ENCODE results near the gene TBPL1.
A peak's percentile ranks its signal among the peaks of the same experiment; 100 is the strongest.
"Not testable (repeated sequence)": the region's sequence is repeated elsewhere in the genome, so short reads cannot be mapped to it uniquely, and the experiment has no call there.

TBPL1 gene

DNA sequence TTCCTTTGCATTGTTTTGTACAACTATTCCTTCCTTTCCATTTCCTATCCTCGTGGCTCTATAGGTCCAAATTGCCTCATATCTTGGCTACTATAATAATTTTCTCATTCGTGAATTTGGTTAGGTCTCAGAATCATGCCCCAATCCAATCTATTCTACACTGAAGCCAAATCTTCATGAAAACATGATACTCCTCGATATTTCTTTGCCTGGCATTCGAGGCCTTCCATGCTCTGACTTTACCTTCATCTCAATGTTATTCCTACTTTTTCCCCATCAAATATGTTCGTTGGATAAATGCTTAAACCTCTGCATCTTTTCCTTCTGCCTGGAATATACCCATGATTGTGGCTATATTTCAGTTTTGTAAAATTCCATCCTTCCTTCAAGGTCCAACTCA, 33.7 kb upstream of the TBPL1 start:
- CTCF ChIA-PET: interaction anchor here (1.4 to 5.1 kb wide), 2 partner anchors 12 to 178 kb away, joined by 3 to 49 read pairs; no protein-coding TSS in a partner anchor
- TF ChIP-seq CTCF (IDR thresholded peaks at IDR 0.05; ENCODE audit: control extremely low read depth, extremely low read depth, low read depth, missing control alignments): no peak
- POLR2A ChIA-PET: no interaction called here

DNA sequence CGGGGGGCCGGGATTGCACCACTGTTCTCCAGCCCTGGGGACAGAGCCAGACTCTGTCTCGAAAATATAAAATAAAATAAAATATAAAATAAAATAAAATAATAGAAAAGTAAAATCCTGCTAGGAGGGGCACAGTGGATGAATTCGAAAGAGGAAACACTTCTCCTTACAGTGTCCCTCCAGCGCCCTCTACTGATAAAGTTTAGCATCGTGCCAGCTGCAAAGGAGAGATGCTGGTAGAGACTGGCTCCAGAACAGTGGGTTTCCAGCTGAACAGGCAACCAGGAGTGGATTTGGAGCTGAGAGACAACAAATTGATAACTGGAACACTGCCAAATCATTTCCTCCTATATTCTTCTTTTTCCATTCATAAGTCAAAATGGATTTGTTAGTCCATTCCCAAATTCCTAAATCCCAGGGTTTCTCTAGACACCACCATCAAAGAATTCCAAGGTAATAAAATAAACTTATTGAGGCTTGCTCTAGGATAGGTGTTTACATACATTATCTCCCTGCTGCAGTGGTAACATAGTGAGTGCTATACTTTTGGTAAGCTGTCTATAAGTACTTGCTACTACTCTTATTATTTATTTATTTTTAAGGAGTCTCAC, 31.7 kb upstream of the TBPL1 start:
- ChIA-PET POLR2A (no interaction called here), CTCF (interaction anchor here (0.6 to 8.8 kb wide), 37 partner anchors 10 to 954 kb away, joined by 3 to 334 read pairs (median 4); partner anchors contain the start of gene SLC2A12)
- DNase-seq (ENCODE audit: extremely low spot score): peak; percentile 69
- TF ChIP-seq CTCF (IDR thresholded peaks at IDR 0.05; ENCODE audit: control extremely low read depth, extremely low read depth, low read depth, missing control alignments): peak; percentile 81

More for the DNA sequence above, 33.7 kb upstream of the TBPL1 start:
- no peak for DNase-seq (ENCODE audit: extremely low spot score)

GRCh38 chr6:133923938-133924593, 29.0 kb upstream of the TBPL1 start:
- POLR2A ChIA-PET: no interaction called here
- CTCF ChIA-PET: interaction anchor here (0.6 to 8.8 kb wide), 59 partner anchors 8 to 1017 kb away, joined by 3 to 334 read pairs (median 5); no protein-coding TSS in a partner anchor
- TF ChIP-seq CTCF (IDR thresholded peaks at IDR 0.05; ENCODE audit: control extremely low read depth, extremely low read depth, low read depth, missing control alignments): peak; percentile 70
- peak; percentile 54 for DNase-seq (ENCODE audit: extremely low spot score)

DNA sequence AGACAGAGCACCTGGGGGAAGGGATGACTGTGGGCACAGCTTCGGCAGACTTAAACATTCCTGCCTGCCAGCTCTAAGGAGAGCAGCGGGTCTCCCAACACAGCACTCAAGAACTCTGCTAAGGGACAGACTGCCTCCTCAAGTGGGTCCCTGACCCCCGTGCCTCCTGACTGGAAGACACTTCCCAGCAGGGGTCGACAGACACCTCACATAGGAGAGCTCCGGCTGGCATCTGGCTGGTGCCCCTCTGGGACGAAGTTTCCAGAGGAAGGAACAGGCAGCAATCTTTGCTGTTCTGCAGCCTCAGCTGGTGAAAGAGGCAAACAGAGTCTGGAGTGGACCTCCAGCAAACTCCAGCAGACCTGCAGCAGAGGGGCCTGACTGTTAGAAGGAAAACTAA, 21.8 kb upstream of the TBPL1 start:
- DNase-seq (ENCODE audit: extremely low spot score); POLR2A ChIA-PET: not testable (repeated sequence)
- CTCF ChIA-PET: interaction anchor here (0.9 to 3.6 kb wide), 5 partner anchors 12 to 166 kb away, joined by 3 to 10 read pairs (median 5); no protein-coding TSS in a partner anchor

- CTCF ChIA-PET: interaction anchor here (1.3 to 2.2 kb wide), 3 partner anchors 20 to 161 kb away, joined by 8 to 9 read pairs (median 9); no protein-coding TSS in a partner anchor
These were observed 16.7 kb upstream of the TBPL1 start for GRCh38 chr6:133936352-133936751.

DNA sequence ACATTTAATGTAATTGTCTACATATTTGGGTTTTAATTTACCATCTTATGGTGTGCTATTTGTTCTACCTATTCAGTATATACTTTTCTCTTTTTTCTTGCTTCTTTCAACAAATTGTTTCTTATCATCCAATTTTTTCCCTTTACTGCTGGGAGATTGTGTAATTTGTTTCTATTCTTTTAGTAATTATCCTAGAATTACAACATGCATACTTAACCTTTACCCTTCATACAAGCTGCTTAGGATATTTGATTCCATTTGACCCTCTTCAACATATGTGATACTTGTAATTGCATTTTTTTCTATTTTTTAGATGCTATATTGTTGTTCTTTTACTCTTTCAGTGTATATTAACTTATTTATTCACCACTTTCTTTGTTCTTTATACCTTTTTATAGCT, 15.1 kb upstream of the TBPL1 start:
- ChIA-PET CTCF (interaction anchor here (1.3 to 2.2 kb wide), 7 partner anchors 14 to 173 kb away, joined by 4 to 13 read pairs (median 8); no protein-coding TSS in a partner anchor), POLR2A (no interaction called here)
- TF ChIP-seq CTCF (IDR thresholded peaks at IDR 0.05; ENCODE audit: control extremely low read depth, extremely low read depth, low read depth, missing control alignments): no peak
- no peak for DNase-seq (ENCODE audit: extremely low spot score)

More at GRCh38 chr6:133936352-133936751, 16.7 kb upstream of the TBPL1 start:
- DNase-seq (ENCODE audit: extremely low spot score); POLR2A ChIA-PET: not testable (repeated sequence)

- CTCF ChIA-PET: interaction anchor here (1.7 to 2.2 kb wide), 5 partner anchors 13 to 172 kb away, joined by 4 to 13 read pairs (median 9); no protein-coding TSS in a partner anchor
- POLR2A ChIA-PET: no interaction called here
- DNase-seq (ENCODE audit: extremely low spot score): no peak
- no peak for TF ChIP-seq CTCF (IDR thresholded peaks at IDR 0.05; ENCODE audit: control extremely low read depth, extremely low read depth, low read depth, missing control alignments)
These were observed 14.5 kb upstream of the TBPL1 start for GRCh38 chr6:133938533-133938932.

All from GM10248 (cell line).